Right ventricle myocardium inferior (tissue), 1 donor: ENCODE measurements around the gene ZCCHC2. TPM values are rescaled to one million over a fixed set of nuclear protein-coding genes. Genes with fewer than 3 reads are reported as not detected.

Experiments
- ATAC-seq: fragments of 200-7000 bp; cut with Tn5 transposase; one replicate; pipeline ENCODE4 v1.9.1; 2020; ENCODE audit warnings: mild to moderate bottlenecking, moderate library complexity
- DNase-seq: peaks from one replicate; pipeline ENCODE4 v3.0.0; 2021; ENCODE audit errors: missing footprints
- intact Hi-C: fragments of 100-400 bp; cut with DNase I; formaldehyde crosslinking; loops from one replicate; pipeline ENCODE4 v1.11.0; 2022
- total RNA-seq: library from RNA; stranded (reverse); fragmentation: NEBNext Ultra II Directional; extraction: Animal tissue kit (Norgen Biotek cat#: 25700); gene quantifications from one replicate; pipeline ENCODE4 v1.2.1, GENCODE V29; 2021
- donor health status: DM: no; HTN: yes; CAD: no; lungs with severe emphysema.

Gene ZCCHC2
- total RNA-seq, 1 donor from 2014 or later: 18.2 TPM

DNA sequence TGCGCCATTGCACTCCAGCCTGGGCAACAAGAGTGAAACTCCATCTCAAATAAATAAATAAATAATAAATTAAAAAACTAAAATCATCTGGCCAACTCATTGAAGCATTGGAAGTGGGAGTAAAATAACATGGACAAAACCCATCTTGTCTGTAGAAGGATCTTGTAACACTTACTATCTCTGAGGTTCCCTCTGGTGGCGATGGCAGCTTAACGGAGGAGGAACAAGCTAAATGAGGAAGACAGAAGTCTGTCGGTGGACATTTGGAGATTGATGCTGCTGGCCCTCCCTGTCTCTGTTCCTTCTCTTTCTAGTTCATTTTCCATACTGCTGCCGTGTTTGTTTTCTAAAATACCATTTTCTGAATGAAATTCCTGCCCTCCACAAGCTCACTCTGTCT is 43.4 kb downstream of the ZCCHC2 start:
- intact Hi-C loops: loop anchor here (5.0 kb wide), 1 partner anchor 139 kb away; no protein-coding TSS in a partner anchor
- ATAC-seq (no peak), DNase-seq (no peak)

DNA sequence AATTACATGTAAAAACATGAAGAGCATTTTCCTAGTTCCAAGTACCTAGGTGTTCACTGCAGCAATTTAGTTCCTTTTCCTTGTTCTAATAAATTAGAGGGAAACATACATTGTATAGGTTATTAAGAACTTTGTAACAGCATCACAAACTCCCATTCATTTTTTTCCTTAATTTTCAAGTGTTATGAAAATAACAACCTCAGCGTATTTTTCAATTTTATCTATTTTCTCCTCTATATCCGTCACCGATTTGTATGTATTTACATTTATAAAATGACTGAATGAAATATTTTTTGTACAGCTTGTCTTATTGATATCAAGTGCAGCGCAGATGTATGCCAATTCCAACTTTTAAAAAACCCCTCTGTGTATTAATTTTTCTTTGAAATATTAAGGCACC is 44.0 kb downstream of the ZCCHC2 start:
- DNase-seq (no peak), ATAC-seq (no peak)
- intact Hi-C loops: loop anchor here (5.0 kb wide), 1 partner anchor 140 kb away; no protein-coding TSS in a partner anchor

- intact Hi-C loops: loop anchor here (5.0 kb wide), 1 partner anchor 142 kb away; no protein-coding TSS in a partner anchor
- no peak for ATAC-seq
Measured at GRCh38 chr18:62569081-62569655, 46.3 kb downstream of the ZCCHC2 start.

DNA sequence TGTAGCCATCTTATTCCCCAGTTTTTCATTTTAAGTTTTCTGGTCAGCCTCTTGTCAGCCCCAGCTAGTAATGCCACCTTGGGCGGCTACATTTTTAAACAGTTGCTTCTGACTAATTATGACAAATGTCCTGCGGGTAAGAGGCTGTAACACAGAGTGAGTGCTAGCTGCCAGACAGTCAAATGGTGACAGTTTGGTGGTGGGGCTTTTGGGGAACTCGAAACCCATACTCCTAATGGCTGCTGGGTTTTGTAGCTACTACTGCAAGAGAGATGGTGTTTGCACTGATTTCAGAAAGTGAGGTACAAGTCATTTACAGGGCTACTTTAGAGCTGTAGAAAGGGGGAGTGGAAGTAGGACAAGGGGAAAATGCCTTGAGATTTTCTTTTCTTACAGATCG is 48.2 kb downstream of the ZCCHC2 start:
- DNase-seq: no peak
- ATAC-seq: no peak
- intact Hi-C loops: no loop called here

More at GRCh38 chr18:62569081-62569655, 46.3 kb downstream of the ZCCHC2 start:
- DNase-seq: no peak

DNA sequence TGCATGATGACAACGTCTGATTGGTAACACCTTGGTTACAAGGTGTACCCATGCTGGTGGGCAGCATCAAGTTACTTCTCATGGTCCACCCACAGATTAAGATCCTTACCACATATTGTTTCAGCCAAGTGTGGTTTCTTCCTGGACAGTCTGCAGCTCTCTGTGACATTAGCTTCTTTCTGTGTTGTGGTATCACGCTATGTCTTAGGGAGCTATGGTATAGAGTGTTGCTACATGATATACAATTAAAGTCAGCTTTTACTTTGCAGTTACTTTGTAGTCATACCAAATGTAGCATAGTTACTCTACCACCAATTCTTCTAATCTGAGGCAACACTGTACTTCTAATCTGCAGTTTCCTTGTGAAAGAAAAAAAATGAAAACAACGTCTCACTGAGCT is 48.8 kb downstream of the ZCCHC2 start:
- intact Hi-C loops: no loop called here
- ATAC-seq (no peak), DNase-seq (no peak)

- DNase-seq (no peak), ATAC-seq (no peak)
- intact Hi-C loops: no loop called here
Measured at GRCh38 chr18:62572456-62572855, 49.6 kb downstream of the ZCCHC2 start.

DNA sequence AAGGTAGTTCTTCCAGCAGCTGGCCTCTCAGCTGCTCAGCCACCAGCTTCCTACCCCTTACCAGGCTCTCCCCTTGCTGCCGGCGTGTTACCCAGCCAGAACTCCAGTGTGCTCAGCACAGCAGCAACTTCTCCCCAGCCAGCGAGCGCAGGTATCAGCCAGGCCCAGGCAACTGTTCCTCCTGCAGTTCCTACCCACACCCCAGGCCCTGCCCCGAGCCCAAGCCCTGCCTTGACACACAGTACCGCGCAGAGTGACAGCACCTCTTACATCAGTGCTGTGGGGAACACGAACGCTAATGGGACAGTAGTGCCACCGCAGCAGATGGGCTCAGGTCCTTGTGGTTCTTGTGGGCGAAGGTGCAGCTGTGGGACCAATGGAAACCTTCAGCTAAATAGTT is 52.0 kb downstream of the ZCCHC2 start:
- ATAC-seq (no peak), DNase-seq (no peak)
- intact Hi-C loops: no loop called here

DNA sequence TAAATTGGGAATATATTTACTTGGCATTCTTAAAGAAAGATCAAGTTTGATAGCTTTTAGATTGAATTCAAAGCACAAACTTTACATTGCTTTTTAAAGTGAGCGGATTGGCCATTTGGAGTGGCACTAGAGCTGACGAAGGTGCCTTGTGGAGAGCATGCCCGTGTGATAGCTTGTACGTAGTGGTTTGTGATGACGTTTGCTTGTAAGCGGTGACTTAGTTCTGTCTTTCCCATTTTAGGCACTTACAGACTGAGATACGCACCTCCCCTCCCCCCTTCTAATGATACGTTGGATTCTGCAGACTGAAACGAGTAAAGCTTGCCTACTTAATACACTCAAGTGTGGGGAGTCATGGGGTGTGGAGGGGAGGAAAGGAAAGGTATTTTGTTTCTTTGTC is 53.4 kb downstream of the ZCCHC2 start:
- ATAC-seq (no peak), DNase-seq (no peak)
- intact Hi-C loops: no loop called here

GRCh38 chr18:62576845-62577512 is 54.2 kb downstream of the ZCCHC2 start:
- DNase-seq: no peak
- no peak for ATAC-seq
- intact Hi-C loops: no loop called here

DNA sequence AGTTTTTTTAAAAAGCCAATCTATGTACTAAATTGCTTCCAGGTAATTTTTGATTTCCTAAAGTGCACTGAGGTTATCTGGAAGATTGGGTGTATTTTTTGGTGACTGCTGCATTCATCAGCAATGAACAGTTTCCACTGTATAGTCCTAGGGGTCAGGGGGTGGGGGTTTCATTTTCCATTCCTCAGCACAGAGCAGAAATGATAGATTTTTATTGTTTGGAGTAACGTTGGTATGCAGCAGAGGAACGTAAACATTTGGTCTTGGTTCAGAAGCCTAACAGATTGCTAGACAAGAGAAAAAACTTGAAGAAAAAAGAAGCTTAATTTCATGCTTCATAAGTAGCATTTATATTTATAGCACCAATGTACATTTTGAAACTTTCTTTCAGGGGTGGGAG is 54.9 kb downstream of the ZCCHC2 start:
- ATAC-seq (no peak), DNase-seq (no peak)
- intact Hi-C loops: no loop called here

DNA sequence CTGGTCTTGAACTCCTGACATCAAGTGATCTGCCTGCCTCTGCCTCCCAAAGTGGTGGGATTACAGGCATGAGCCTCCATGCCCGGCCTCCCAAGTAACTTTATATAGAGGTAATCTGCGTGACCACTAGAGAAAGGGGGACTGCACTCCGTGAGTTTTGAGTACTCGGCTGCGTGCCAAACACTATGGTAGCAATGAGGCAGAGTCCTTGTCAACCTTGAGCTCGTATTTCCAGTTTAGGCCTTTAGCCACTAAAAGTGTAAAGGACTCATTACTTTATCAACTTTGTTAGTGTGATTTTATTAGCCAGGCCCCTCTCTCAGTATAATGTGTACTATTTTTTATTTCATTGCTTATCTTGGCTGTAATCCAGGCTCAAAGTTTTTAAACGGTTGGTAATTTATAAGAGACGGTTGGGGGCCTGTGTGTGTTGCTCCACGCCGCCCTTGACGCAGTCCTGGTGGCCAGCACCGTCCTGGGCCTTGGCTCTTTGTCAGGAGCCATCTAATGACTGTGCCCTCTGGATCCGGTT is 56.2 kb downstream of the ZCCHC2 start:
- ATAC-seq (no peak), DNase-seq (no peak)
- intact Hi-C loops: no loop called here

- ATAC-seq (no peak), DNase-seq (no peak)
- intact Hi-C loops: loop anchor here (5.0 kb wide), 2 partner anchors 61 to 396 kb away; partner anchors contain the start of genes PIGN, RELCH and ZCCHC2
Measured at GRCh38 chr18:62583376-62583775, 60.6 kb downstream of the ZCCHC2 start.

DNA sequence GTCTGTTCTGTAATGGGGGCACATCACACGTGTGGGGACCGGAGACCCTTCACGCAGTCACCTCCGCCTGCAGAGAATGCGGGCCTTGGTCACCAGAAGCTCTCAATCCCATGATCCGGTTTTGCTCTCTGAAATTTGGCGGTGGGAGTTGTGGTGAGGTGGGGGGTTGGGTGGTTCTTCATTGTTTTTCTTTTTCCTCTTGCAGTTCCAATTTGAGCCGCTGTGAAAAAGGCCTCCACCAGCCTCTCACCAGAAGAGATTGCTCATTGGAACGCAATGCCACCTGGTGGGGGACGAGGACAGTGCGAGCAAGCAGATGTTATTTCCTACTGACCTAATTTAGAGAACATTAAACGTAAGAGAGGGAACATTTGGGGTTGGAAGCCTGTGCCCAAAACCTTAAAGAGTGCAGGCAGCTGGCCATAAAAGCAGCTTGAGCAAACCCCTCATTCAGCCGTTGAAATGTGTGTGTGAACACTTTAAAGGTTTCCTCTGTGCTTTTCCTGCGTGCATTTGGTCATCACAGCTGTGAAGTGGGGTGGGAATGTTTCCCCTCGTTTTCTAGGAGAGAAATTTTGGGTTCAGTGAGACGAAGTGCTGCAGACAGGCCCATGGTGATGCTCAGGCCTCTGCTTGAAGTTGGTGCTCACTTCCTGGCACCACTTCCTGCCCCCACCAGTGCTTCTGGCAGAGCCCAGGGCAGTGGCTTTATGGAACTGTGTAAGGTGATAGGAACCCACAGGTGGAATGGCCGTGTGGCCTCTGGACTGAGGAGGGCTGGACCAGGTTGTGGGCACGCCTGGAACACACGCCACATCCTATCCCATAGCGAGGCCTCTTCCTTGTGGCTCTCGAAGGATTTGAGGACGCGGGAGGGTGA is 61.7 kb downstream of the ZCCHC2 start:
- DNase-seq: peak; percentile 89
- ATAC-seq: peak; percentile 88
- intact Hi-C loops: loop anchor here (2.0 to 5.0 kb wide), 4 partner anchors 62 to 398 kb away; partner anchors contain the start of genes PHLPP1, PIGN, RELCH and ZCCHC2

GRCh38 chr18:62585274-62586150 is 62.7 kb downstream of the ZCCHC2 start:
- ATAC-seq (no peak), DNase-seq (no peak)
- intact Hi-C loops: loop anchor here (2.0 to 5.0 kb wide), 3 partner anchors 132 to 397 kb away; partner anchors contain the start of gene PHLPP1

DNA sequence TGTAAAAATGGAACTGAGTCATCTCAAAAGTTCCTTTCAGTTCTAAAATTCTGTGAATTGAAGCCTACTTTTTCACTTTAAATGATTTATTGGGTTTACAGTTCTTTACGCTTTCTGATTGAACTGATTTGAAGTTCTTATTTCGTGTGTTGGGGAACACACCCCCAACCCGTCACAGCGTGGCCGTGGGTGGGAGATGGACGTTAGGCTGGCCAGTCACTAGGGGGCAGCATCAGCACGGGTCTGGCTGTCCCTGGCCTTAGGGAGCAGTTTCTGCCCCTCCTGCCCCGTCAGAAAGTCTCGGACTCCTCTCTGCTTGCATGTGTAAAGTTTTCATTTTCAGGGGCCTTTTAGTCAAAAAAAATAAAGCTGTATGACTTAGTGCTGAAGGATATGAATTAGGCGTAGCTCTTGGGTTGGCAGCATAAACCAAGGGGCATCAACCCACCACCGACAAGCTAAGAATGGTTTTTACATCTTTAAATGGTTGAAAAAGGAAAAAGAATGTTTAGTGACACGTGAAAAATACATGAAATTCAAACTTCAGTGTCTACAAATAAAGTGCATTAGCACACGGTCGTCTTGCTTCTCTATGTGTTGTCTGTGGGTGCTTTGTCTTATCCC is 63.4 kb downstream of the ZCCHC2 start:
- DNase-seq (peak; percentile 83), ATAC-seq (peak; percentile 82)
- intact Hi-C loops: loop anchor here (2.0 to 5.0 kb wide), 2 partner anchors 131 to 161 kb away; partner anchors contain the start of gene PHLPP1

GRCh38 chr18:62586781-62587487 is 64.1 kb downstream of the ZCCHC2 start:
- intact Hi-C loops: loop anchor here (2.0 to 5.0 kb wide), 2 partner anchors 130 to 162 kb away; partner anchors contain the start of gene PHLPP1
- no peak for ATAC-seq
- no peak for DNase-seq

DNA sequence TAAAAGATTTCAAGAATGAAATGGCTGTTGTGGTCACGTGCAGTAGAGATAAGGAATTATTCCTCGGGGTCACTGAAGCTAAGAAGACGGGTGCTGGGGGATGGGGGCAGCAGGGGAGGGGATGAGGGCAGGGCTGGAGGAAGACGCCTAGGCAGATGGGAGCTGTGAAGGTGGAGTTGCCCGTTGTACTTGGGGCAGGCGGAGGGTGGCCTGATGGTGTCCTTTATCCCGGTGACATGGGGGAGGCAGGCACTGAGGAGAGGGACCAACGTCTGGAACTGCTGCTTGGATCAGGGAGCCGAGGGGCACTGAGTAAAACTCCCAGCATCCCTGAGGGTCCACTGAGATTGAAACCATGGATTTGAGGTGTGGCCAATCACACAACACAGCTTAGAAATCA is 64.9 kb downstream of the ZCCHC2 start:
- intact Hi-C loops: loop anchor here (2.0 to 5.0 kb wide), 2 partner anchors 130 to 163 kb away; partner anchors contain the start of gene PHLPP1
- ATAC-seq (no peak), DNase-seq (no peak)
